GM19328 (cell line): ENCODE data around the gene NME5.
"Not testable (repeated sequence)": the region's sequence is repeated elsewhere in the genome, so short reads cannot be mapped to it uniquely, and the experiment has no call there.

Experiments used
- ATAC-seq: cut with Tn5 transposase; IDR thresholded peaks from one replicate; pipeline ENCODE4 v1.9.1; 2021; ENCODE audit warnings: mild to moderate bottlenecking, moderate library complexity; ENCODE audit not compliant: unreplicated experiment

Gene NME5

GRCh38 chr5:138138949-138139780 lies at the start of gene NME5:
NME5 (minus strand) TSS chr5:138139428; CDS start chr5:138138780, 648 bp downstream.
- ATAC-seq = no peak

GRCh38 chr5:138188626-138189025 lies 49.4 kb upstream of the NME5 start:
- no peak for ATAC-seq

GRCh38 chr5:138186002-138186447 lies 46.8 kb upstream of the NME5 start:
- ATAC-seq = no peak

- ATAC-seq = no peak
Measured at GRCh38 chr5:138182808-138183207, 43.6 kb upstream of the NME5 start.

- ATAC-seq = no peak
Measured at GRCh38 chr5:138180841-138181240, 41.6 kb upstream of the NME5 start.

GRCh38 chr5:138180183-138180782 lies 41.1 kb upstream of the NME5 start:
- no peak for ATAC-seq

- ATAC-seq = no peak
Measured at GRCh38 chr5:138179277-138179857, 40.1 kb upstream of the NME5 start.

GRCh38 chr5:138178516-138179276 lies 39.5 kb upstream of the NME5 start, which contains the start of the genes BRD8 and KIF20A:
BRD8 (minus strand) TSS chr5:138178630; CDS start chr5:138178614, 16 bp downstream.
KIF20A (plus strand) TSS chr5:138179112; CDS start chr5:138179681, 569 bp downstream.
- ATAC-seq = peak; percentile 74

- ATAC-seq = no peak
Measured at GRCh38 chr5:138177941-138178515, 38.8 kb upstream of the NME5 start.

- ATAC-seq = no peak
Measured at GRCh38 chr5:138170299-138170698, 31.1 kb upstream of the NME5 start.

GRCh38 chr5:138169124-138169523 lies 29.9 kb upstream of the NME5 start:
- no peak for ATAC-seq

GRCh38 chr5:138163721-138164120 lies 24.5 kb upstream of the NME5 start:
- ATAC-seq = no peak

- ATAC-seq = no peak
Measured at GRCh38 chr5:138160706-138161105, 21.5 kb upstream of the NME5 start.

GRCh38 chr5:138159666-138160065 lies 20.4 kb upstream of the NME5 start:
- ATAC-seq = no peak

- no peak for ATAC-seq
Measured at GRCh38 chr5:138157626-138158025, 18.4 kb upstream of the NME5 start.

- ATAC-seq = not testable (repeated sequence)
Measured at GRCh38 chr5:138155977-138156376, 16.7 kb upstream of the NME5 start.

- ATAC-seq = no peak
Measured at GRCh38 chr5:138149530-138149929, 10.3 kb upstream of the NME5 start.

- no peak for ATAC-seq
Measured at GRCh38 chr5:138148811-138149210, 9.6 kb upstream of the NME5 start.

- ATAC-seq = not testable (repeated sequence)
Measured at GRCh38 chr5:138143578-138143977, 4.3 kb upstream of the NME5 start.

GRCh38 chr5:138141734-138142133 lies 2.5 kb upstream of the NME5 start:
- ATAC-seq = no peak

- ATAC-seq = no peak
Measured at GRCh38 chr5:138140268-138140667, 1.0 kb upstream of the NME5 start.
